HG03575 (cell line): ENCODE data around the gene ZSCAN5B.
"Not testable (repeated sequence)": the region's sequence is repeated elsewhere in the genome, so short reads cannot be mapped to it uniquely, and the experiment has no call there.

ENCODE experiments used
- ATAC-seq: cut with Tn5 transposase; IDR thresholded peaks from one replicate; pipeline ENCODE4 v1.9.1; 2021; ENCODE audit not compliant: unreplicated experiment, insufficient number of reproducible peaks, low FRiP score; ENCODE audit errors: extremely low read depth

ZSCAN5B gene, protein sequence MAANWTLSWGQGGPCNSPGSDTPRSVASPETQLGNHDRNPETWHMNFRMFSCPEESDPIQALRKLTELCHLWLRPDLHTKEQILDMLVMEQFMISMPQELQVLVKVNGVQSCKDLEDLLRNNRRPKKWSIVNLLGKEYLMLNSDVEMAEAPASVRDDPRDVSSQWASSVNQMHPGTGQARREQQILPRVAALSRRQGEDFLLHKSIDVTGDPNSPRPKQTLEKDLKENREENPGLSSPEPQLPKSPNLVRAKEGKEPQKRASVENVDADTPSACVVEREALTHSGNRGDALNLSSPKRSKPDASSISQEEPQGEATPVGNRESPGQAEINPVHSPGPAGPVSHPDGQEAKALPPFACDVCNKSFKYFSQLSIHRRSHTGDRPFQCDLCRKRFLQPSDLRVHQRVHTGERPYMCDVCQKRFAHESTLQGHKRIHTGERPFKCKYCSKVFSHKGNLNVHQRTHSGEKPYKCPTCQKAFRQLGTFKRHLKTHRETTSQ

GRCh38 chr19:56197646-56198045, at the start of gene ZSCAN5B:
ZSCAN5B (minus strand) TSS chr19:56197783; CDS start chr19:56193052, 4,731 bp downstream.
- ATAC-seq = not testable (repeated sequence)

GRCh38 chr19:56245764-56246163, 48.2 kb upstream of the ZSCAN5B start:
- not testable (repeated sequence) for ATAC-seq

DNA sequence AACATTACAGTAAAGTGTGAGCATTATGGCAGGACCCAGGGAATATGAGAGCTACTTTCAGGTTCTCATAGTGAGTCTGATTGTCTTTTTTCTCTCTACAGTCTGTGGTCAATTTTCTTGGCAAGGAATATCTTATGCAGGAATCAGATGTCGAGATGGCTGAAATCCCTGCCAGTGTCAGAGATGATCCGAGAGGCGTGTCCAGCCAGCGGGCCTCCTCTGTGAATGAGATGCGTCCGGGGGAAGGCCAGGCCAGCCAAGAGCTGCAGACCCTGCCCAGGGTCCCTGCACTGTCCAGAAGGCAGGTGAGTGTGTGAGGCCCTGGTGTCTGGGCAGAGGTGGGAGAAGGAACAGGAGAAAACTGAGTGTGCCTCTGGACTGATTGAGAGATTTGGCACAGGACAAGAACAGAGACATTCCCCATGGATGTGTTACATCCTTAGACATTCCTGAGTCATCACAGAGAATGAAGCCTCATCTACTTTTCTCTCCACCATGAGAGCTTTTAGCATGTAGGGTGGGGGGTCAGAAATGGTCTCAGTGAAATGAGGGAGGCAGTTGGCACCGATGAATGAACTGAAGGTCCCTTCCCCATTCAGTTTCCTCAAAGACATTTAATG, 47.6 kb upstream of the ZSCAN5B start:
- ATAC-seq = no peak

GRCh38 chr19:56223481-56223880, 25.9 kb upstream of the ZSCAN5B start:
- ATAC-seq = no peak

- ATAC-seq = no peak
Observed at GRCh38 chr19:56222901-56223300, 25.3 kb upstream of the ZSCAN5B start.

- no peak for ATAC-seq
Observed at GRCh38 chr19:56221851-56222250, 24.3 kb upstream of the ZSCAN5B start.

DNA sequence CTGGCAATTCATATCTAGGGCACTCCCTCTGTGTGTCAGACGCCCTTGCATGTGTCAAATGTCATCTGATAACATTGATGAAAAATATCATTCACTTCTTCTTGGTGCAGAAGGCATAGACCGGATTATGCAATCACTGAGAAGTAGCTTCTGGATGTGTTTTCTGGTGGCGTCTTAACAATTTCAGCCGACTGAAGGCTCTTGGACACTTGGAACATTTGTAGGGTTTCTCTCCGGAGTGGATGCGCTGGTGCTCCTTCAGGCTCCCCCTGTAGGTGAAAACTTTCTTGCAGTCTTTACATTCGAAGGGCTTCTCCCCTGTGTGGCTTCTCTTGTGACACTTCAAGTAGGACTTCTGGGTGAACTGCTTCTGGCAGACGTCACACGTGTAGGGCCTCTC, 23.9 kb upstream of the ZSCAN5B start:
- not testable (repeated sequence) for ATAC-seq

GRCh38 chr19:56218961-56219360, 21.4 kb upstream of the ZSCAN5B start:
- ATAC-seq = no peak

DNA sequence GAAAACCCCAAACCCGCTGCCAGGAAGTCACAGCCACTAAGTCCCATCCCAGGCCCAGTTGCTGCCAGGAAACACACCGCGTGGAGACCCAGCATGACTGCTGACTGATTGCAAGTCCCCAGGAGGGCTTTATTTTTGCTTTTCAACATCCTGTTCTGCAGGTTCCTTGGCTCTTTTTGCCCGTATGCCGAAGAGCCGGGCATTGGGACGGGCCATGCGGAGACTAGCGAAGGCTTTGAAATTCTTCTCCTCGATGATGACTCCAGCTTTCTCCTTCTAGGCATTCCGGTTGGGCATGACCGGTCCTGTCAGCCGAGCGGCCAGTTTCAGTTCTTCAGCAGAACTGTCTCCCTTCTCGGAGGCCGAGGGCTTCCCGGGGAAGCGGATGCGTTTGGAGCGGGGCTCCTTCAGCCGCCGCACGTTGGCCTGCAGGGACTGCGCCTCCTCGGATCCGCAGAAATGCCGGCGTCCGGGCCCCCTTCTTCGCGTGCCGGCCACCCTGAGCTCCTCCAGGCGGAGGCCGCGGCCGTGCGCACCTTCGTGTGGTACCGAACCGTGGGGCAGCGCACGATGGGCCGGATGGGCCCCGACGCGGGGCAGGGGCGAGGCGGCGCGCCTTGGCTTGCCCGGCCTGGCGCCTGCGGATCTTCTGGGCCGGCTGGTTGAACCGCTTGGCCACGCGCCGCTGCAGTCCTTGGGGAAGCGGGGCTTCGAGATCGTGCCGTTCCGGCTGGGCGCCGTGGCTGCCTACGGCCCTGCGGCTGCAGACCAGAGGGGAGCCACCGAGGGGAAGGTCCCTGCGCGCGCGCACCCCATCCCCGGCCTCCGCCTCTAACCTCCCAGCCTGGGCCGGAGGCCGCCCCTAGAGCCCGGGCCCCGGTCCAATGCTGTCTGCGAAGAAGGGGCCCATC, 19.7 kb upstream of the ZSCAN5B start:
- ATAC-seq = no peak

- no peak for ATAC-seq
Observed at GRCh38 chr19:56211718-56212117, 14.1 kb upstream of the ZSCAN5B start.

- ATAC-seq = not testable (repeated sequence)
Observed at GRCh38 chr19:56210036-56210435, 12.5 kb upstream of the ZSCAN5B start.

GRCh38 chr19:56209091-56209490, 11.5 kb upstream of the ZSCAN5B start:
- ATAC-seq = no peak

DNA sequence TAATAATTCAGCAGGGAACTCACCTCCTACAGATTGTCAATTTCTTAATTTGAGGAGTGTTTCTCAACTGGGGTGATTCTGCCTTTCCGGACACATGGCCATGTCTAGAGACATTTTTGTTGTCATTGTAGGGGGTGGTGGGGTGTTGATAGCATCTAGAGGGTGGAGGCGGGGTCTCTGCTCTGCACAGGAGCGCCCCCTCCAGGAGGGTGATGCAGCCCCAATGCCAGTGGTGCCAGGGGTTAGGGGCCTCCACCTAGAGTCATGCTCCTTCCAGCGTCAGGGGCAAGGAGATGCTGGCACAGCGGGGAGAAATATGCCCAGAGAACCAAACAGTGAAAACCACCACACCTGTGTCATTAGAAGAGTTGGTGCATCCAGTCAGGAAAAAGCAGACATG, 10.0 kb upstream of the ZSCAN5B start:
- not testable (repeated sequence) for ATAC-seq

DNA sequence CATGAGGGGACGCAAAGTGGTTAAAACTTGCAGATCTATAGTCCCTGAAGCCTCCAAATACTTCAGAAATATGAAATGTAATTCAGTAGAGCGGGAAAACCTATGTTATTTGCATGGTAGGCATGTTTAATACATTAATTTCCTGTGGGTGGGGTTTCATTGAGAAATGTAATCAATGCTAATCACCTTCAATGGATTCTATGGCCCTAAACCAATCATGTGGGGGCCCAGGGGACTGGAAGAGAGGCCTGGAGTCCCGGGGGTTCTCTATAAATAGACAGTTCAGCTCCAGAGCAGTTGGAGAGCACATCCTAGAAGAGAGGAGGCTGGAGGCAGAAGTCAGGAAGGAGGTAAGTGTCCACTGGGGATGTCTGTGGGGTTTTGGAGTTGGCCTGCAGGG, 4.4 kb upstream of the ZSCAN5B start, which contains the start of gene ZSCAN5C:
Gene ZSCAN5C (plus strand): TSS at position 301 of the 400 bp plus-strand sequence. CDS start 3,641 bp downstream, outside the sequence.
- no peak for ATAC-seq

GRCh38 chr19:56199687-56200086, 2.1 kb upstream of the ZSCAN5B start:
- no peak for ATAC-seq

DNA sequence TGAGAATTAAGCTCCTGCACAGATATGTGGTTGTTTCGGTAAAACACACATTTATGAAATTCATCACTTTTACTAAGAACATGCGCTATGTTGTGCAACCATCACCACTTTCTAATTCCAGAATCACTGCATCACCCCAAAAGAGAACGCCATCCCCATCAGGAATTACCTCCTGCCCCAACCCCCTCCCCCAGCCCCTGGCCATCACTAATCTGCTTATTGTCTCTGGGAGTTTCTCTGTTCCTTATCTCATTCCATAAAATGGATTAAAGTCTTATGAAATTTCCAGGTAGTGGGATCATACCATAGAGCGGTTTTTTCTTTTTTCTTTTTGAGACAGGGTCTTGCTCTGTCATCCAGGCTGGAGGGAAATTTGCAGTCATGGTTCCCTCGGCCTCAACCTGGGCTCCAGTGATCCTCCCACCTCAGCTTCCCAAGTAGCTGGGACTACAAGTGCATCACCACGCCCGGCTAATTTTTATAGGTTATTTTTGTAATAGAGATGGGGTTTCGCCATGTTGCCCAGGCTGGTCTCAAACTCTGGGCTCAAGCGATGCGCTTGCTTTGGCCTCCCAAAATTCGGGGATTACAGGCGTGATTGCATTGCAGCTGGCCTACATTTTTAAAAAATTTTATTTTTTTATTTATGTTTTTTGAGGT, 3.5 kb downstream of the ZSCAN5B start:
- no peak for ATAC-seq

DNA sequence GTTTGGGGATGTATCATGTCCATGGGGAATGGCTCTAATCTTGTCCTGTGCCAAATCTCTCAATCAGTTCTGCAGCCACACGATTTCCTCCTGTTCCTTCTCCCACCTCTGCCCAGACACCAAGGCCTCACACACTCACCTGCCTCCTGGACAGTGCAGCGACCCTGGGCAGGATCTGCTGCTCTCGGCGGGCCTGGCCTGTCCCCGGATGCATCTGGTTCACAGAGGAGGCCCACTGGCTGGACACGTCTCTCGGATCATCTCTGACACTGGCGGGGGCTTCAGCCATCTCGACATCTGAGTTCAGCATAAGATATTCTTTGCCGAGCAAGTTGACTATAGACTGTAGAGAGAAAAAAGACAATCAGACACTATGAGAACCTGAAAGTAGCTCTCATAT, 5.9 kb downstream of the ZSCAN5B start:
- no peak for ATAC-seq

GRCh38 chr19:56191115-56191514, 6.5 kb downstream of the ZSCAN5B start:
- ATAC-seq = no peak

DNA sequence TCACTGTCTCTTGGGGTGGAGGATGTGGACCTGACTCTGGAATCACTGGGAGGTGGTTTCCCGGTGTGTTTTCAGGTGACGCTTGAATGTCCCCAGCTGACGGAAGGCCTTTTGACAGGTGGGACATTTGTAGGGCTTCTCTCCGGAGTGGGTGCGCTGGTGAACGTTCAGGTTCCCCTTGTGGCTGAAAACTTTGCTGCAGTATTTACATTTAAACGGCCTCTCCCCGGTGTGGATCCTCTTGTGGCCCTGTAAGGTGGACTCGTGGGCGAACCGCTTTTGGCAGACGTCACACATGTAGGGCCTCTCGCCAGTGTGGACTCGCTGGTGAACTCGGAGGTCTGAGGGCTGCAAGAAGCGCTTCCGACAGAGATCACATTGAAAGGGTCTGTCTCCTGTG, 7.8 kb downstream of the ZSCAN5B start:
- ATAC-seq = no peak
